CD14-positive monocyte (primary cell): ENCODE results near the gene SPTLC2. TPM values are rescaled to one million over a fixed set of nuclear protein-coding genes. Genes with fewer than 3 reads are reported as not detected.

ENCODE experiments used
- DNase-seq, 3 donors: peaks; one replicate each; pipeline ENCODE4 v3.0.0-alpha.2; 2011 to 2022
- H2AFZ ChIP-seq: 2 replicates; pipeline ENCODE4 v1.6.0; 2012; ENCODE audit warnings: mild to moderate bottlenecking, low read depth, low read length, inconsistent platforms; ENCODE audit not compliant: insufficient read depth, poor library complexity, severe bottlenecking
- H3K27ac ChIP-seq, 2 donors: 1 replicate in 1 of 2; 2 replicates in 1 of 2; pipeline ENCODE4 v1.5.1; 2012 to 2013; ENCODE audit warnings: low read length in 2 of 2, control low read depth in 1 of 2, inconsistent platforms in 1 of 2, low read depth in 1 of 2, mild to moderate bottlenecking in 1 of 2
- H3K27me3 ChIP-seq, 2 donors: one replicate each; pipeline versions ENCODE4 v1.6.0 to v1.6.1; 2011 to 2013; ENCODE audit warnings: low read length in 2 of 2; ENCODE audit not compliant: control insufficient read depth in 2 of 2, insufficient read depth in 2 of 2
- H3K36me3 ChIP-seq, 2 donors: replicated peaks in 1 of 2; 1 replicate in 1 of 2; 2 replicates in 1 of 2; pipeline versions ENCODE4 v1.5.1 to v1.6.1; 2012 to 2013; ENCODE audit warnings: low read length in 2 of 2, control low read depth in 1 of 2, inconsistent platforms in 1 of 2, mild to moderate bottlenecking in 1 of 2; ENCODE audit not compliant: insufficient read depth in 2 of 2, control insufficient read depth in 1 of 2
- H3K4me1 ChIP-seq, 2 donors: 1 replicate in 1 of 2; 2 replicates in 1 of 2; pipeline versions ENCODE4 v1.5.1 to v1.6.1; 2012 to 2013; ENCODE audit warnings: low read length in 2 of 2, control low read depth in 1 of 2, inconsistent platforms in 1 of 2, mild to moderate bottlenecking in 1 of 2, moderate library complexity in 1 of 2; ENCODE audit not compliant: insufficient read depth in 2 of 2, control insufficient read depth in 1 of 2
- H3K4me2 ChIP-seq: replicated peaks from 2 replicates; pipeline ENCODE3; 2012; ENCODE audit warnings: low read length, moderate library complexity, mild to moderate bottlenecking; ENCODE audit not compliant: poor library complexity, severe bottlenecking; ENCODE audit errors: extremely low read depth
- H3K4me3 ChIP-seq, 3 experiments: fragments of 200-600 bp in 1 of 3; sonication (generic) in 1 of 3; replicated peaks in 1 of 3; 1 replicate in 2 of 3; 2 replicates in 1 of 3; pipeline ENCODE4 v1.5.1; 2011 to 2013; ENCODE audit warnings: low read length in 3 of 3, mild to moderate bottlenecking in 3 of 3, control low read depth in 2 of 3, low read depth in 2 of 3, inconsistent platforms in 1 of 3, moderate library complexity in 1 of 3
- H3K79me2 ChIP-seq: 2 replicates; pipeline ENCODE4 v1.6.0; 2012; ENCODE audit warnings: mild to moderate bottlenecking, control low read depth, inconsistent platforms, low read length, moderate library complexity; ENCODE audit not compliant: insufficient read depth
- H3K9ac ChIP-seq: 2 replicates; pipeline ENCODE4 v1.6.0; 2017; ENCODE audit warnings: low read length, mild to moderate bottlenecking; ENCODE audit not compliant: insufficient read depth, poor library complexity, severe bottlenecking
- H3K9me3 ChIP-seq, 2 donors: replicated peaks in 1 of 2; 1 replicate in 1 of 2; 2 replicates in 1 of 2; pipeline versions ENCODE4 v1.5.1 to v1.6.1; 2012 to 2013; ENCODE audit warnings: low read length in 2 of 2, control low read depth in 1 of 2; ENCODE audit not compliant: control insufficient read depth in 1 of 2, insufficient read depth in 1 of 2
- H4K20me1 ChIP-seq: 2 replicates; pipeline ENCODE4 v1.6.0; 2012; ENCODE audit warnings: mild to moderate bottlenecking, low read length, control low read depth, moderate library complexity; ENCODE audit not compliant: insufficient read depth
- H3K27ac Mint-ChIP-seq, 7 donors: one replicate each; pipeline ENCODE4 v1.8.0; 2020; ENCODE audit warnings: mild to moderate bottlenecking in 7 of 7, mixed read lengths in 7 of 7, moderate library complexity in 6 of 7, inconsistent platforms in 2 of 7
- H3K27me3 Mint-ChIP-seq, 3 donors: one replicate each; pipeline ENCODE4 v1.8.0; 2021 to 2022; ENCODE audit warnings: low read depth in 3 of 3, mild to moderate bottlenecking in 3 of 3, mixed read lengths in 3 of 3, moderate library complexity in 3 of 3, inconsistent platforms in 1 of 3
- H3K36me3 Mint-ChIP-seq, 2 donors: one replicate each; pipeline ENCODE4 v1.8.0; 2020; ENCODE audit warnings: mixed read lengths in 2 of 2, inconsistent platforms in 1 of 2, mild to moderate bottlenecking in 1 of 2
- H3K4me1 Mint-ChIP-seq: one replicate; pipeline ENCODE4 v1.8.0; 2020; ENCODE audit warnings: mild to moderate bottlenecking, mixed read lengths
- H3K4me3 Mint-ChIP-seq, 2 donors: one replicate each; pipeline ENCODE4 v1.8.0; 2020; ENCODE audit warnings: mild to moderate bottlenecking in 2 of 2, mixed read lengths in 2 of 2, moderate library complexity in 1 of 2
- H3K9me3 Mint-ChIP-seq, 7 donors: one replicate each; pipeline ENCODE4 v1.8.0; 2020 to 2022; ENCODE audit warnings: mixed read lengths in 7 of 7, mild to moderate bottlenecking in 6 of 7, moderate library complexity in 6 of 7, inconsistent platforms in 2 of 7
- CTCF ChIP-seq: fragments of 200-600 bp; IDR thresholded peaks from one replicate; pipeline ENCODE4 v1.8.0; 2022; ENCODE audit warnings: antibody characterized with exemption, mild to moderate bottlenecking
- WGBS: methylation state at CpG from one replicate; pipeline ENCODE4 v1.1.5; 2013; ENCODE audit warnings: missing lambda C conversion rate; ENCODE audit not compliant: insufficient coverage; 5-methylcytosine and 5-hydroxymethylcytosine counted together
- intact Hi-C, 2 donors: fragments of 100-400 bp; cut with micrococcal nuclease; formaldehyde crosslinking; loops; one replicate each; pipeline versions ENCODE4 v1.15.0 to v1.15.1; 2023
- polyA plus RNA-seq, 3 donors: library from polyadenylated mRNA; depleted of rRNA in 1 of 3; unstranded in 2 of 3; stranded (reverse) in 1 of 3; fragments of 300-500 nt in 2 of 3; fragments of >200 nt in 1 of 3; fragmentation: Illumina TruSeq in 2 of 3; gene quantifications; 1 replicate in 2 of 3; 2 replicates in 1 of 3; pipeline ENCODE4 v1.2.3, GENCODE V29; 2012 to 2021

SPTLC2 gene
- polyA plus RNA-seq, 3 donors, result 38.1 to 81.9 (median 73.1) TPM

GRCh38 chr14:77482422-77482821 is 134.0 kb downstream of the SPTLC2 start:
- Histone ChIP-seq H3K9me3 (no peaks in the 10 kb centered on the region), H3K36me3 (no peaks in the 10 kb centered on the region), H3K27ac (no peak overlapping the region), H2AFZ (no peak overlapping the region), H3K4me1 (peaks cover 0 to 3% of the 10 kb centered on the region in 2 donors), H3K4me2 (no peak overlapping the region), H3K9ac (no peak overlapping the region), H3K4me3 (no peak overlapping the region), H3K27me3 (no peaks in the 10 kb centered on the region), H4K20me1 (no peaks in the 10 kb centered on the region), H3K79me2 (no peaks in the 10 kb centered on the region)
- H3K27me3 Mint-ChIP-seq, result peaks cover 0 to 2% (median under 1%) of the 10 kb centered on the region in 3 donors
- intact Hi-C loops, result no loop called here
- H3K4me1 Mint-ChIP-seq, result peaks cover 2% of the 10 kb centered on the region
- peaks cover 0 to 1% (median 0%) of the 10 kb centered on the region in 7 donors for H3K9me3 Mint-ChIP-seq
- WGBS, result 88% methylated on average over 4 of the region's 8 CpGs
- no peak overlapping the region for H3K4me3 Mint-ChIP-seq
- no peak overlapping the region for H3K27ac Mint-ChIP-seq
- no peaks in the 10 kb centered on the region for H3K36me3 Mint-ChIP-seq
- DNase-seq, result no peak
- no peak for TF ChIP-seq CTCF

- Histone ChIP-seq H3K27me3 (no peaks in the 10 kb centered on the region), H3K79me2 (no peaks in the 10 kb centered on the region), H3K27ac (no peak overlapping the region), H2AFZ (no peak overlapping the region), H3K4me3 (no peak overlapping the region), H3K4me2 (no peak overlapping the region), H3K36me3 (no peaks in the 10 kb centered on the region), H3K9ac (no peak overlapping the region), H3K4me1 (peaks cover 0 to 3% of the 10 kb centered on the region in 2 donors), H4K20me1 (no peaks in the 10 kb centered on the region), H3K9me3 (no peaks in the 10 kb centered on the region)
- Mint-ChIP-seq H3K4me1 (peaks cover 2% of the 10 kb centered on the region), H3K36me3 (no peaks in the 10 kb centered on the region), H3K27ac (peak overlapping the region in 1 of 7 donors; percentile 24), H3K9me3 (peaks cover 0 to 1% (median 0%) of the 10 kb centered on the region in 7 donors), H3K4me3 (no peak overlapping the region), H3K27me3 (peaks cover 0 to 3% (median 3%) of the 10 kb centered on the region in 3 donors)
- TF ChIP-seq CTCF, result no peak
- DNase-seq, result peak in 1 of 3 donors; percentile 9
- intact Hi-C loops, result no loop called here
- 17% methylated on average over 1 of the region's 1 CpG for WGBS
Observed at GRCh38 chr14:77478796-77479195, 137.6 kb downstream of the SPTLC2 start.
